HG02970 (cell line): ENCODE measurements around the gene SEC16A.

Experiments
- ATAC-seq: cut with Tn5 transposase; IDR thresholded peaks from one replicate; pipeline ENCODE4 v1.9.1; 2021; ENCODE audit warnings: mild to moderate bottlenecking, moderate library complexity, moderate number of reproducible peaks; ENCODE audit not compliant: unreplicated experiment, low FRiP score

Gene SEC16A

DNA sequence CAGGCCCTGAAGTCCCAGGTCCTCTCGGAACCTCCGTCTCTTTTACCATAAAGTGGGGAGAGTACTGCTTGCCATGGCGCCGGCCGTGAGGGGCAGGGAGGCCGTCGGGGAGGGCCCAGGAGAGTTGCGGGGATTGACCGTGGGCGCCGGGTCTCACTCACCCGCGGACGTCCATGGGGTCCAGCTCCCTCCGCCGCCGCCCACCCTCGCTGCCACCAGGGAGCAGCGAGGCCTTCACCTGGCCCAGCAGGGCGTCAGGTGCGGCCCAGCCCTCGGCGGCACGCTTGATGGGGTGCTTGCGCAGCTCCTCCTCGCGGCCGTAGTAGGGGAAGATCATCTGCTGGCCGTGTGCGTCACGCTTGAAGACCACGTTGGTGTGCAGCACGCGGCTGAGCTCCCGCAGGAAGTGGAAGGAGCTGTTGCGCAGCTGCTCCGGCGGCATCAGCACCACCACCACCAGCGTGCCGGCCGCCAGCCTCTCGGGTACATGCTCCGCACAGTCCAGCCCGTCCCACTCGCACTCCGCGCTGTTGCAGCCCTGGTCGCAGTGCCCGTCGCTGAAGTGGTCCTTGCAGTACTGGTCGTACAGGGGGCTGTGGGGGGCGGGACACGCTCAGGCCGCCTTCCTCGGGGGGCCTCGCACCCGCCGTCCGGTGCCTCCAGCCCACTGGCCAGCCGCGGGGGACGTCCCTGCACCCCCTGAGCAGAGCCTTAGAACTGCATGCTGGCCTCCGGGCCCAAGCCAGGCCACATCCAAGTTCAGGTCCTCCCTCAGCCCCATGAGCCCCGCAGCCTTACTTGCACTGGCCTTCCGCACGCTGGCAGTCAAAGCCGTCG lies 21.9 kb upstream of the SEC16A start:
- no peak for ATAC-seq

DNA sequence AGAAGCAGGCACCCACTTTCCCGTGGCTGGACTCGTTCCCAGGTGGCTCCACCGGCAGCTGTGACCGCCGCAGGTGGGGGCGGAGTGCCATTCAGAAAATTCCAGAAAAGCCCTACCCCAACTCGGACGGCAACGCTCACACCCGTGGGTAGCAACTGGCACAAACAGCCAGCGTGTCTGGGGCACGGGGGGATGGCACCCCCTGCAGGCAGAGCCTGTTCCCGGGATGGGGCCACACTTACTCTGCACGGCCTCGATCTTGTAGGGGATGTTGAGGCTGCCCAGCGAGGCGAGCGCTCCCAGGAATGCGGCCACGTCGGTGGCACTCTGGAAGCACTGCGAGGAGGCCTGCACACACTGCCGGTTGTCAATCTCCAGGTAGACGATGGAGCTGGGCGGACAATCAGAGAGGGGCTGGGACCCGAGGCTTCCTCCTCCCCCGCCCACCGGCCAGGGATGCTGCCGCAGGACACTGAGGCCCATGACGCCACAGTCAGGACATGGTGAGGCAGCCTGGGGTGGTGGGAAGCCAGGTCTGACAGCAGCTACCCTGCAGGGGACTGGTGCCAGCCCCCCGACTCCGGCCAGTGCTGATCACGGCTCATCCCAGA lies 20.2 kb upstream of the SEC16A start:
- no peak for ATAC-seq

DNA sequence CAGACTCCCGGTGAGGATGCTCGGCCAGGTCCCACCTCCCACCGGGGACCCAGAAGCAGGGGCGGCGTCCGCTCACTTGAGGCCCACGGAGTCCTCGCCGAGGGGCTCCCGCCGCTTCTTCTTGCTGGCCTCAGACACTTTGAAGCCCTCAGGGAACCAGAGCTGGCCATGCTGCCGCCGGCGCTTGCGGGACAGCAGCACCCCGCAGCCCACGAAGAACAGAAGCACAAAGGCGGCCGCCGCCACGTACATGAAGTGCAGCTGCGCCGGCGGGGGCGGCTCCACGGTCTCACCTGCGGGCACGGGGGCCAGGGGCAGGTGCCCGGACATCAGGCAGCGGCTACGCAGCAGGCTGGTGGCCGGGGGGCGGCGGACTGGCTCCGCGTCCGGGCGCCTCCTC lies 19.4 kb upstream of the SEC16A start:
- ATAC-seq = no peak

DNA sequence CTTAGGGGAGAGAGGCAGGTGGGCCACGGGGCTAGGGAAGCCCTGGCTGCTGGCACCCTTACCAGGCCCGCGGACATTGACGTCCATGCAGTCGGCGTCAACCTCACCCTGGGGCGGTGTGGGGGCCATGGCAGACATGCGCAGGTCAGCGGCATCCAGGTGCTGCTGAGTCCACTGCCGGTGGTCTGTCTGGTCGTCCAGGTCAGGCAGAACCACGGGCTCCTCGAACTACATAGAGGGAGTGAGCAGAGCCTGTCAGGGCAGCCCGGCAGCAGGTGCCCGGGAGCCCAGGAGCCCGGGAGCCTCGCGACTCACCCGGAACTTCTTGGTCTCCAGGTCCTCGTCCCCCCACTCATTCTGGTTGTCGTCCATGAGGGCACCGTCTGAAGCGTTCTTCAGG lies 18.8 kb upstream of the SEC16A start:
- no peak for ATAC-seq

DNA sequence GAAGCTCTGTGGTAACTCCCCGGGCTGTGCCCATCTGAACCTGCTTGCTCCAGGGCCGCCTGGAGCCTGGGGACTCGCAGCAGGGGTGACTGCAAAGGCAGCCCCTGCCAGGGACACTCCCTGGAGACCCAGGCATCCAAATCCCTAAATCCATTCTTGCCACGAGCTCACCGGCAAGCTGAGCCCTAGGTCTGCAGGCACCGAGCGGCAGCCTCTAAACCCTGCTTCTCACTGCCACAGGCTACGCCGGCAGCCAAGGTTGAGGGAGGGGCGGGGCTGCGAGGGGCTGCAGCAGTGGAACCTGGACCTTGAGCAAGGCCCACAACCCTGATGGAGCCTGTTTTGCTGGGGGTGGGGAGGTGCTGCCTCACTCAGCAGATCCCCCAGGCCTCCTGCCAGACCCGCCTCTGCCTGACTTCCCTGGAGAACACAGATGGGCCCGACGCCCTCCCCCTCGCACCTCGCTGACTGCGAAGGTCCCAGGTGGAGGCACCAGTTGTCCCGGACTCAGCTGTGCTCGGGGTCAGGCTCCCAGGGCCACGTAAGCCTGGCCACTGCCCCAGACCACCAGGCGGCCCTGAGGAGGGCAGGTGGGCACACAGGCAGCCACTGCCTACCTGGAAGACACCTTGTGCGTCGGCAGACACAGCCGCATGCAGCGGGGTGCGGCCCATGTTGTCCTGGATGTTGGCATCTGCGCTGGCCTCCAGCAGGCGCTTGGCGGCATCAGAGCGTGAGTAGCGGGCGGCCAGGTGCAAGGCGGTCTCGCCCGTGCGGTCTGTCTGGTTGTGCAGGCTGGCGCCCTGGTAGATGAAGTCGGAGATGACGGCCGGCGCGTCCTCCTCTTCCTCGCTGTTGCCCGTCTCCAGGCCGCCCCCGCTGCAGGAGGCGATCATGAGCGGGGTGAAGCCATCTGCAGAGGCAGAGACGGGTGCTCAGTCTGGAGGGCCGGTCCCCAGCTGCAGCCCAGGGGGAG lies 17.4 kb upstream of the SEC16A start:
- no peak for ATAC-seq

DNA sequence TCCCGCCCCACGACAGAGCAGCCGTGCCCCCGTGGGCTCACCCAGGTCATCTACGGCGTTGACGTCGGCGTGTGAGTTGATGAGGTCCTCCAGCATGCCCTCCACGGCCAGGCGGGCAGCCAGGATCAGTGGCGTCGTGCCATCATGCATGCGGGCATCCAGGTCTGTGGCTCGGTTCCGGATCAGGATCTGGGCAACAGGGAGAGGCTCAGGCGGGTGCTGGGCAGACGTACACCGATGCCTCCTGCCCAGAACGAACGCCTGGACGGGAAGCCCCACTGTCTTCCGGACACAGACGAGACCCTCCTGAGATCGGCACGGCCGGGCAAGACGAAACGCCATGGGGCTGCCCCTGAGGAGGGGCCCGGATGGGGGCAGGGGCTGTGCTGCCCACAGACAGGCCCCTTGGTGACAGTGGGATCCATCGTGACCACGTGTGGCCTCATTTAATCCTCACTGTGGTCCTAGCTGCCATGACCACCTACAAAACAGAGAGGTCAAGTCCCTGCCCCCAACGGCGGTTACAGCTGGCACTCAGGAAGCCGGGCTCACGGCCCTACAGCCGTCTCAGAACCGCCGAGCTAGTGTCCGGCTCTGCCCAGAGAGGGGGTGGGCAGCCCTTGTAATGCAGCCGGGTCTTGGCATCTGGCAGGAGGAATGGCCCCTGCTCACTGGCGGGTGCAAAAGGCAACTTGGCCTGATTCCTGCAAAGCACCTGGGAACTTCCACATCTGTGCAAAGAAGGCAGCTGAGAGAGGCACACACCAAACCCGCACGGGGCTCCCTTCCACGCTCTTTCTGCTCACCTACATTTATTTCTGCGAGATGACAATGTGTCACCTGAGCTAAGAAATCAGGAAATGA lies 16.5 kb upstream of the SEC16A start:
- ATAC-seq = no peak

DNA sequence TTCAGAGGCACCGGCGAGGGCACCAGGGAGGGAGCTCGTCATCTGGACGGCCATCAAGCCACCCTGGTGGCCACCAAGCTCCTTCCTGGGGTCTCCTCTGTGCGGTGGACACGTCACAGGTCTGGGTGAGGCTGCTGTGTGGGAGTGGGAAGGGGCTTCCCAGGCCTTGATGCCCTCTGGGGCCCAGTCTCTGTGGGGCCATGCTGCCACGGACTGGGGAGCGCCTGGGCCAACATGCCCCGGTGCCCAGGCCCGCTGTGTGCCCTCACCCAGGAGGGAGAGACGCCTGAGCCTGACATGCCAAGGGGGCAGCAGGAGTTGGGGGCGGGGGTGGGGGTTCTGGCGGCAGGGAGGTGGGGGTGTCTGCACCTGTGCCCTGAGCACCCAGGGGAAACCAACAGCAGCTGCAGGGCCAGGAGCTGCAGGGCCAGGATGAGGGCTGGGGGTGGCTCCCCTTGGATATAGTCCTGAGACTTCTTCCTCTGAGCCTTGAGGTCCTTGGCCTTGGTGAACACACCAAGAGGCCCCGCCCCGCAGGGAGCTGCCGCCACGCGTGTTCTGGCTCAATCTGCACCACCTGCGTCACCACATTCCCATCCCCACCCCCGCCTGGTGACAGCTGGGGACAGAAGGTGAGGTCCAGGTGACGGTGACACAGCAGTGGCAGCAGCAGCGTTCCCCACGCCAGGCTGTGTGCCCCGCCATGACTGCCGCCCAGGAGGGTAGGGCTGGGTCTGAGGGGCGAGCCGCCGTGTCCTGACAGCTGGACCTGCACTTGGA lies 15.3 kb upstream of the SEC16A start:
- no peak for ATAC-seq

DNA sequence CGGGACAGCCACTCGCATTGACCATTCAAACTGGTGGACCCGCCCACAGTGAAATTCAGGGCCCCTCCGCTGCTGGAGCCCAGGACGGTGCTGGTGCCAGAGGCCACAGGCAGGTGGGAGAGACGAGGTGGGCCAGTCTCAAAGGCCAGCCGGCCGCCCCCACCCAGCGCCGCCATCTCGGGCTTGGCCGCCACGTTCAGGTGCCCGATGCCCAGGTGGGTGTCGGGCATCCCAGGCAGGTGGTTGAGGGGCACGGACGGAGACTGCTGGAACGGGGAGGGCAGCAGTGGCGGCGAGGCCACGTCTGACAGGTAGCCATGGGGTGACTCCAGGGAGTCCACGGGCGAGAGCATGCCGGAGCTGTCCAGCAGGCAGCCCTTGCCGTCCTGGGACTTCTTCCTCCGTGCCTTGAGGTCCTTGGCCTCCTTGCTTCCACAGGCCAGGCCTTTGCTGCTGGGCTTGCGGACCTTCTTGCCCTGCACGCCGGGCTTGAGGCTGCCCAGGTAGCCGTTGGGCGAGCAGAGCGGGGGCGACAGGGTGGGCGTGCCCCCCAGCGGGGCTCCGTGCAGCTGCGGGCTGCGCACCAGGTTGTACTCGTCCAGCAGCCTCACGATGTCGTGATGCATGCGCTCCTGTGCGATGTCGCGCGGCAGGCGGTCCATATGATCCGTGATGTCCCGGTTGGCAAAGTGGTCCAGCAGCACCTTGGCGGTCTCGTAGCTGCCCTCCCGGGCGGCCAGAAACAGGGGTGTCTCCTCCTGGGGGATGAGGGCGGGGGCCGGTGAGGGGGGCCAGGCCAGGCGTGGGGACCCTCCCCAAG lies 14.2 kb upstream of the SEC16A start:
- ATAC-seq = no peak

DNA sequence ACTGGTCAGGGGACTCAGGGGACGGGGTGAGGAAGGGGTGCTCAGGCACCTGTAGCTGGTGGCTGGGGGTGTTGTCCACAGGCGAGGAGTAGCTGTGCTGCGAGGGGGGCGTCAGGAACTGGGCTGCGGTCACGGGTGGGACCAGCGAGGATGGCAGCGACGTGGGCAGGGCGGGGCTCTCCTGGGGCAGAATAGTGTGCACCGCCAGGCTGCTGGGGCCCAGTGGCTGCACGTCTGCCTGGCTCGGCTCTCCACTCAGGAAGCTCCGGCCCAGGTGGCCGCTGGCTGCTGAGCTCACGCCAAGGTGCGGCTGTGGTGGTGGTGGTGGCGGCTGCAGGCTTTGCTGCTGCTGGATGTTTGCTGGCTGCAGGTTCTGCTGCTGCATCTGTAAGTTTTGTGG lies 13.3 kb upstream of the SEC16A start:
- ATAC-seq = no peak

DNA sequence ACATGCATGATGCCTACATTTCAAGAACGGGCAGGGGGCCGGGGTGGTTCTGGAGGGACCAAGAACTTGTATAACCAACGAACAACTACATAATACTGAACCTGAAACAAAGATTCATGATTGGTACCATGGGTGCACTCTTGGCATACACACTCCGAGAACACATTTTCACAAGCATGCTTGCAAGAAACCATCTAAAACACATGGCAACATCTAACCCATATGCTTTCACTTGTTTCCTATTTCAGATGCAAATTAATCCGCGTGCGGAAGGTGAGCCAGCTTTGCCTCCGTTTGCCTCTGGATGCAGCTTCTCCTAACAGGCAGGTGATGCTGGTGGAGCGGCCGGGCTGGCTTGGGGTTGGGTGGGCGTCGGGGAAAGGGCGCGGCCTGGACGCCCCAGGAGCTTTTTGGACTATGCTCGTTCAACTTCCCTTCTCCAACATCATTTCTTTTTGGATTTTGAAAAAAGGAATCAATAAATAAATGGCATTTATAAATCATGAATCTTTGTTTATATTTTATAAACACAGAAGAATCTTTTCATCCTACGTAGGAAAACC lies 12.5 kb upstream of the SEC16A start:
- ATAC-seq = no peak

DNA sequence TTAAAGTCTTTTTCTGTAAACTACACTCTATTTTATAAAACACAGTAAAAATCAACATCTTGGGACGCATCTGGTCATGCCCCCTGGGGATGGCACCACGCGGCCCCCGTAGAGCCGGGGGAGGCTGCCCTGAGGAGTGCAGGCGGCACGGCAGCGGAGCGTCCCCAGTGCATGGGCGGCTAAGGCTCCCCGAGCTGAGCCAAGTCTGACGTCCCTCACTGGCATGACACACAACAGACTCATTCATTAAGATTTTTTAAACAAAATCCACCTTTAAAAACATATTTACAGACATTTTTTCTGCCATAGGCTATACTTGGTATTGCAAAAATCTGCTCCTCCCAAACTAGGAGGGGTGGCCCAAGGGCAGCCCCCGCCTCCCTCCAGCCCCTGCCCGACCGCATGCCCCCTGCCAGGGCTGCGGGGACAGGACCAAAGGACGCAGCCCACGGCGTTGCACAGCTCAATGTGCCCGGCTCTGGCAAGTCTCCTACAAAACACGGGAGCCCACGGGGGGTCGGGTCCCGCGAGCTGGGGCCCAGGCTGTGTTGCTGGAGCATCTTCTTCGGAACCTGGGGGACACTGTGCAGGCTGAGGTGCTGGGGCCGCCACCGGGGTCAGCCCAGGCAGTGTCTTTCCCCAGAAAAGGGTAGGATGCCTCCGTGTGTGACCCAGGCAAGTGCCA lies 11.8 kb upstream of the SEC16A start:
- ATAC-seq = no peak

DNA sequence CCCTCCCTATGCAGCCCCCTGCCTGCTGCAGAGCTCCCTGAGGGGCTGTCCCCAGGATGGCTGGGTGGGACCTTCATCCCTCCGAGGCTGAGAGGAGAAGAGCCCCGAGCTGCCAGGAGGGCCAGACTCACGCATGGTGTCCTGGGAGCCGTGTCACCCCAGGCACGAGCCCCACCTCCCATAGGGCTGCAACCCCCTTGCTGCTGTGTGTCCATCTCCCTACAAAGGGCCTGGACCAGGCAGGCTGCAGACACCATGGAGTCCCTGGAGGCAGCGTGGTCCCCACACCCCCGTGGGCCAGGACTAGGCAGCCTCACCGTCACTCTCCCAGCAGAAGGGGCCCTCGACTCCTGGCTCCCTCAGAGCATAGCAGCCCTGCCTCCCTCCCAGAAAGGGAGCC lies 11.2 kb upstream of the SEC16A start:
- no peak for ATAC-seq

DNA sequence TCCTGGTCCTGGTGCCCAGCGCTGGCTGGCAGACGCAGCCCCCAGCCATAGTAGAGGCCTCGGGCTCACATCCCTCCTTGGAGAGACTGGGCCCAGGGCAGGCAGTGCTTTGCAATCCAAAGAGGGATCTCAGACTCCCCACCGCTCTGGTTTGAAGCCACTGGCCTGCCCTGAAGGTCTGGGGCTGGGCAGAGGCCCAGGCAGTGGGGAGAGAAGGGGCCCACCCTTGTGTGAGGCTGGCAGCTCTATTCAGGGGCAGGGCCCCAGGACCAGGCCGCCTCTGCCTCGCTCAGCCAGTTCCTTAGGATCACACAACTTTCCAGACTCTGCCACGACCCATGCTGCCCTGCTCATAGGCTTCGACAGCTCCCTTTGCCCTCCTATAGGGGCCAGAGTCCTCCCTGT lies 10.7 kb upstream of the SEC16A start:
- no peak for ATAC-seq

DNA sequence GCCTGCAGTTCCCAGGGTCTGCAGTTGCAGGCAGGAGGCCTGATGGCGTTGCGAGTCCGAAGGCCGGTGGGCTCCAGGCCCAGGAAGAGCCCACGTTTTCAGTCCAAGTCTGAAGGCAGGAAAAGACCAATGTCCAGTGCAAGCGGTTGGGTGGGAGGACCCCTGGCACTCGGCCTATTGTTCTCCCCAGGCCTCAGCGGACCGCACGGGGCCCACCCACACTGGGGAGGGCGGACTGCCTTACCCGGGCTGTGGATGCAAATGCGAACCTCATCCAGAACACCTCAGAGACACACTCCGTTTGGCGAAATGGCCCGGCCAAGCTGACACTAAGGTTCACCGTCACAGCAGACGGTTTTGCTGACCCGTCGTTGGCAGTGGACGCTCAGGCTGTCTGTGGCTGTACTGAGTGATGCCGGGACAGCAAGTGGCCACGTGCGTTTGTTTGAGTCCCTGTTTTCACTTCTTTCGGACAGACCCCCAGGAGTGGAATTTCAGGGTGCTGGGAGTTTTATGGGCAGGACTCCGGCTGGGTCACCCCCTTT lies 10.2 kb upstream of the SEC16A start:
- no peak for ATAC-seq

DNA sequence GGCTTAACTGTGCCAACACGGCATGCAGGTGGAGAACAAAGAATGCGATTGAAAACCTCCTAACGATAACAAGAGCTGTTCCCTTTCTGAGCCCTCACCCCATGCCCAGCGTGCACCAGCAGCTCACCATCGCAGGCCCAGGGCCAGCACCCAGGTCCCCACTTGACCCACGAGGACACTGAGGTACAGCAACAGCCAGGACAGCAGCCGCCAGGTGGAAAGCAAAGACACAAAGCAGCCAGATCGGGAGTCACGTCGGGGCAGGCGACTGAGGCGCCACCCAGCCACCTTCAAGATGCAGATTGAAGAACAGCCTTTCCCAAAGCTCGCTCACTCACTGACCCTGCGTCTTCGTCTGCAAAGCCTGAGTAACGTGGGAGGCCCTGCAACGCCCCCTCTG lies 6.9 kb upstream of the SEC16A start:
- no peak for ATAC-seq

DNA sequence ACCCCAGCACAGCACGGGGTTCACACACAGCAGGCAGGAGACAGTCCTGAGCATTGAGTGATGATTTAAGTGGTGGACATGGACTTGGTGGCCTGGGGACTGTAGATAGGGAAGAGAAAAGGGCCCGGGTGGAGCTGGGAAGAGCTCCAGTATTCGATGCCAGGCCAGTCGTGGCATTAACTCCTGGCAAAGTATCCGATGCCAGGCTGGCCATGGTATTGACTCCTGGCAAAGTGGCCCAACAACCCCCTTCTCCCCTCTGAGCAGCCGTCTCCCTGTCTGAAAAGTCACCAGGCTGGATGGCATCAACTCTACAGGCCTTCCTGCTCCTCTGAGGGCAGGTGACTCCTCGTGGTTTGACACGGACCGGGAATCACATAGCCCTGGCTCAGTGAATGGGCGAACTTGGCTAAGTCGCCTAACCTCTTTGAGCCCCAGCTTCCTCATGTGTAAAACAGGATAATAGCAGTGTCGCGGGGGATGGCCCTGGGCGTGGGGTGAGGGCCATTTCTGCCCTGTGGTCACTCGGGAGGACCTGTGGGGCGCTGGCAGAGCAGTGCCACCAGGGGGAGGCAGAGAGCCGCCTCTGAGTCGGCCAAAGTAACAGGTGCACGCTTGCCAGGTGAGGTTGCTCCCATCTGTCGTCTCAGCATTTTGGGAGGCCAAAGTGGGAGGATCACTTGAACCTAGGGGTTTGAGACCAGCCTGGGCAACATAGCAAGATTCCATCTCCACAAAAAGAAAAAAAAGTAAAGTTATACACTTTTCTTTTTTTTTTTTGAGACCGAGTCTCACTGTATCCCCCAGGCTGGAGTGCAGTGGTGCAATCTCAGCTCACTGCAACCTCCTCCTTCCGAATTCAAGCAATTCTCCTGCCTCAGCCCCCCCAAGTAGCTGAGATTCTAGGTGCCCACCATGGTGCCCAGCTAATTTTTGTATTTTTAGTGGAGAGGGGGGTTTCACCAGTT lies 5.7 kb upstream of the SEC16A start:
- no peak for ATAC-seq
